Neural progenitor cell (in vitro differentiated cells): ENCODE results near the gene PROM2.

ENCODE experiments used
- CTCF ChIP-seq: fragments of 200-600 bp; sonication (generic); IDR thresholded peaks from 2 replicates; pipeline ENCODE4 v1.5.1; 2017; ENCODE audit warnings: antibody characterized with exemption, mild to moderate bottlenecking
- EZH2 ChIP-seq: fragments of 200-600 bp; sonication (generic); IDR thresholded peaks from 2 replicates; pipeline ENCODE4 v1.6.1; 2017; ENCODE audit warnings: antibody characterized with exemption, mild to moderate bottlenecking, moderate library complexity

- TF ChIP-seq CTCF (no peak), EZH2 (no peak)
Observed at GRCh38 chr2:95303191-95303919, 29.1 kb downstream of the PROM2 start.
